HepG2 (cell line): Measurements from ENCODE around the gene CLDN3. TPM values are rescaled to one million over a fixed set of nuclear protein-coding genes. Genes with fewer than 3 reads are reported as not detected.
A peak's percentile ranks its signal among the peaks of the same experiment; 100 is the strongest.

Experiments used
- ARNTL ChIP-seq: sonication (generic); formaldehyde crosslinking; IDR thresholded peaks from 2 replicates; pipeline ENCODE4 v1.4.0; 2020; ENCODE audit warnings: mild to moderate bottlenecking, missing genetic modification reagents
- ELF3 ChIP-seq: IDR thresholded peaks from 2 replicates; pipeline ENCODE4 v1.6.1; 2016; ENCODE audit warnings: missing genetic modification reagents, missing compliant biosample characterization
- GTF3A ChIP-seq: sonication (generic); formaldehyde crosslinking; conservative IDR thresholded peaks from 2 replicates; pipeline ENCODE4 v1.4.0; 2020; ENCODE audit warnings: mild to moderate bottlenecking, missing genetic modification reagents
- KDM2A ChIP-seq: sonication (generic); formaldehyde crosslinking; IDR thresholded peaks from 2 replicates; pipeline ENCODE4 v1.4.0; 2020; ENCODE audit warnings: low read depth, missing genetic modification reagents, borderline replicate concordance
- KLF11 ChIP-seq: IDR thresholded peaks from 2 replicates; pipeline ENCODE4 v1.6.1; 2016; ENCODE audit warnings: missing compliant biosample characterization
- MAF1 ChIP-seq: sonication (generic); formaldehyde crosslinking; IDR thresholded peaks from 2 replicates; pipeline ENCODE4 v1.5.0; 2020; ENCODE audit warnings: missing genetic modification reagents, borderline replicate concordance
- MAZ ChIP-seq, 2 experiments: sonication (generic) in 1 of 2; formaldehyde crosslinking in 1 of 2; IDR thresholded peaks; 2 replicates each; pipeline versions ENCODE4 v1.5.0 to v1.6.1; 2012 to 2020; ENCODE audit warnings: low read depth in 2 of 2, mild to moderate bottlenecking in 2 of 2, borderline replicate concordance in 1 of 2, improper control_type of control experiment in 1 of 2, low read length in 1 of 2, missing genetic modification reagents in 1 of 2, moderate library complexity in 1 of 2
- NFATC3 ChIP-seq: sonication (generic); formaldehyde crosslinking; IDR thresholded peaks from 2 replicates; pipeline ENCODE4 v1.5.1; 2020; ENCODE audit warnings: mild to moderate bottlenecking, missing genetic modification reagents
- PAX8 ChIP-seq: sonication (generic); formaldehyde crosslinking; IDR thresholded peaks from 2 replicates; pipeline ENCODE4 v1.8.0; 2022; ENCODE audit warnings: mild to moderate bottlenecking, missing genetic modification reagents, borderline replicate concordance
- RELA ChIP-seq: sonication (generic); formaldehyde crosslinking; IDR thresholded peaks from 2 replicates; pipeline ENCODE4 v1.4.0; 2020; ENCODE audit warnings: missing genetic modification reagents
- SATB2 ChIP-seq: sonication (generic); formaldehyde crosslinking; IDR thresholded peaks from 2 replicates; pipeline ENCODE4 v1.5.0; 2020; ENCODE audit warnings: missing genetic modification reagents
- SKI ChIP-seq: fragments of 450-650 bp; IDR thresholded peaks from one replicate; pipeline ENCODE4 v1.6.1; 2018; ENCODE audit warnings: mild to moderate bottlenecking; ENCODE audit not compliant: partially characterized antibody
- SMAD1 ChIP-seq: sonication (generic); formaldehyde crosslinking; IDR thresholded peaks from 2 replicates; pipeline ENCODE4 v1.4.0; 2020; ENCODE audit warnings: missing genetic modification reagents, low read depth, mild to moderate bottlenecking, borderline replicate concordance
- SNAPC2 ChIP-seq: sonication (generic); formaldehyde crosslinking; IDR thresholded peaks from 2 replicates; pipeline ENCODE4 v1.8.1; 2022; ENCODE audit warnings: mild to moderate bottlenecking, missing genetic modification reagents
- U2AF1 ChIP-seq: fragments of 200-400 bp; formaldehyde crosslinking; optimal IDR thresholded peaks from 2 replicates; pipeline ENCODE3; 2017; ENCODE audit warnings: mild to moderate bottlenecking, low read depth, low read length
- ZNF180 ChIP-seq: sonication (generic); formaldehyde crosslinking; IDR thresholded peaks from 2 replicates; pipeline ENCODE4 v1.4.0; 2020; ENCODE audit warnings: low read depth, missing genetic modification reagents, borderline replicate concordance
- ZNF260 ChIP-seq: sonication (generic); formaldehyde crosslinking; IDR thresholded peaks from 2 replicates; pipeline ENCODE4 v1.4.0; 2020; ENCODE audit warnings: missing genetic modification reagents, low read depth, mild to moderate bottlenecking, borderline replicate concordance
- ZNF543 ChIP-seq: sonication (generic); formaldehyde crosslinking; IDR thresholded peaks from 2 replicates; pipeline ENCODE4 v1.4.0; 2020; ENCODE audit warnings: mild to moderate bottlenecking, missing genetic modification reagents
- ZNF569 ChIP-seq: sonication (generic); formaldehyde crosslinking; IDR thresholded peaks from 2 replicates; pipeline ENCODE4 v1.5.0; 2020; ENCODE audit warnings: mild to moderate bottlenecking, missing genetic modification reagents, moderate library complexity, borderline replicate concordance
- ZSCAN25 ChIP-seq: sonication (generic); formaldehyde crosslinking; IDR thresholded peaks from 2 replicates; pipeline ENCODE4 v1.8.0; 2022; ENCODE audit warnings: mild to moderate bottlenecking, missing genetic modification reagents
- polyA plus RNA-seq, 8 experiments: library from polyadenylated mRNA; depleted of rRNA in 3 of 8; stranded (reverse) in 7 of 8; unstranded in 1 of 8; fragments of >200 nt; fragmentation: Illumina TruSeq in 4 of 8; extraction: Trizol in 4 of 8; gene quantifications; 2 replicates each; pipeline versions ENCODE4 v1.2.1 to v1.2.3, GENCODE V29; 2011 to 2016; ENCODE audit warnings: low read depth in 4 of 8, missing spikeins in 1 of 8, mixed read lengths in 1 of 8; ENCODE audit not compliant: insufficient read depth in 1 of 8
- total RNA-seq, 5 experiments: library from RNA; depleted of rRNA; stranded (reverse); fragments of >200 nt; fragmentation: Illumina TruSeq; extraction: Trizol; gene quantifications; 2 replicates each; pipeline ENCODE4 v1.2.3, GENCODE V29; 2016; ENCODE audit warnings: low read depth in 1 of 5
- TF ChIP-seq, protein P1 (sequence below): sonication (generic); formaldehyde crosslinking; IDR thresholded peaks from 2 replicates; pipeline ENCODE4 v1.4.0; 2020; ENCODE audit warnings: missing genetic modification reagents
- TF ChIP-seq, protein P2 (sequence below): sonication (generic); formaldehyde crosslinking; IDR thresholded peaks from 2 replicates; pipeline ENCODE4 v1.4.0; 2020; ENCODE audit warnings: mild to moderate bottlenecking, missing genetic modification reagents
- TF ChIP-seq, protein P3 (sequence below): sonication (generic); formaldehyde crosslinking; IDR thresholded peaks from 2 replicates; pipeline ENCODE4 v1.8.1; 2023; ENCODE audit warnings: mild to moderate bottlenecking, moderate library complexity, missing genetic modification reagents
- TF ChIP-seq, protein P4 (sequence below): sonication (generic); formaldehyde crosslinking; IDR thresholded peaks from 2 replicates; pipeline ENCODE4 v1.5.0; 2020; ENCODE audit warnings: mild to moderate bottlenecking, missing genetic modification reagents
- TF ChIP-seq, protein P5 (sequence below): sonication (generic); formaldehyde crosslinking; IDR thresholded peaks from 2 replicates; pipeline ENCODE4 v1.4.0; 2020; ENCODE audit warnings: mild to moderate bottlenecking, missing genetic modification reagents

The CLDN3 gene
- total and polyA plus RNA-seq, 2 of the 13 experiments (the other 11 are each of a cell fraction or from before 2014, with no cell fraction given), result 0.31 to 0.51 TPM

DNA sequence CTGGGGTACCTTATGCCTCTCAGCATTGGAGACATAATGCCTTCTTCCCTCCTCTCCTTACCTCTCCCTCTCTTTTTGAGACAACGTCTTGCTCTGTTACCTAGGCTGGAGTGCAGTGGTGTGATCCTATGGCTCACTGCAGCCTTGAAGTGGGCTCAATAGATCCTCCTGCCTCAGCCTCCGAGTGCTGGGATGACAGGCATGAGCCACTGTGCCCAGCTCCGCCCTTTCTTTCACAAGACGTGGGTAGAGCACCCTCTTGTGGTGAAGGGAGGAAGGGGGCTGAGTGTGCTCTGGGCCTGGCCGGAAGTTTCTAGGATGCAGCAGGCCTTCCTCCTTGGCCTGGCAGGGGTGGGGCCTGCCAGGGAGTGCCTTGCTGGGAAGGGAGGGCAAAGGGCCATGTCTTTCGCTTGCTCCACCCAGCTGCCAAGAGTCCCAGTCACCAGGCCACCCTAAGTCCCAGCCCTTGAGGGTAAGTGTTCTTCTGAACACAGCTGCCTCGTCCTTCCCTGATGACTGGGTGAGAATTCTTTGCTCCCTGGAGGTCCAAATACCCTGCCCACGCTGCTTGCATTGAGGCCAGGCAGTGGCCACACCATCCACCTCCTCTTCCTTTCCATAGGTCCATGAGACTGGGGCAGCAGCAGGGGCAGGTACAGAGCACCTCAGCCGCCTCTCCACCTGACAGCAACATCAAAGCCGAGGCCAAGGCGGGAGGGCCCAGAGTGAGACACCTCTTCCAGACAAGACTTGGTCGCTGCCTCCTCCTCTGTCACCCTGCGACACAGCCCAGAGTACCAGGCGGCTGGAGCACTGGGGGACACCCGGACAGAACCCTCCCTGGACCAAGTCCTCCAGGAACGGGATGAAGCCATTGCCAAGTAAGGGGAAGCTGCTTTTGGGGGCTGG lies 35.2 kb downstream of the CLDN3 start (continued):
- TF ChIP-seq SKI, result no peak
- TF ChIP-seq KLF11 (CRISPR knock-in tag), result no peak
- no peak for TF ChIP-seq ZNF569 (CRISPR knock-in tag)
- no peak for TF ChIP-seq ARNTL
- TF ChIP-seq, protein P1, sequence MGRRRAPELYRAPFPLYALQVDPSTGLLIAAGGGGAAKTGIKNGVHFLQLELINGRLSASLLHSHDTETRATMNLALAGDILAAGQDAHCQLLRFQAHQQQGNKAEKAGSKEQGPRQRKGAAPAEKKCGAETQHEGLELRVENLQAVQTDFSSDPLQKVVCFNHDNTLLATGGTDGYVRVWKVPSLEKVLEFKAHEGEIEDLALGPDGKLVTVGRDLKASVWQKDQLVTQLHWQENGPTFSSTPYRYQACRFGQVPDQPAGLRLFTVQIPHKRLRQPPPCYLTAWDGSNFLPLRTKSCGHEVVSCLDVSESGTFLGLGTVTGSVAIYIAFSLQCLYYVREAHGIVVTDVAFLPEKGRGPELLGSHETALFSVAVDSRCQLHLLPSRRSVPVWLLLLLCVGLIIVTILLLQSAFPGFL (CRISPR knock-in tag), result no peak
- TF ChIP-seq, protein P2, sequence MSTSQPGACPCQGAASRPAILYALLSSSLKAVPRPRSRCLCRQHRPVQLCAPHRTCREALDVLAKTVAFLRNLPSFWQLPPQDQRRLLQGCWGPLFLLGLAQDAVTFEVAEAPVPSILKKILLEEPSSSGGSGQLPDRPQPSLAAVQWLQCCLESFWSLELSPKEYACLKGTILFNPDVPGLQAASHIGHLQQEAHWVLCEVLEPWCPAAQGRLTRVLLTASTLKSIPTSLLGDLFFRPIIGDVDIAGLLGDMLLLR (CRISPR knock-in tag), result no peak
- TF ChIP-seq KDM2A (CRISPR knock-in tag), result peak; percentile 88
- no peak for TF ChIP-seq SMAD1 (CRISPR knock-in tag)
- TF ChIP-seq ZNF180 (CRISPR knock-in tag), result no peak
- TF ChIP-seq NFATC3, result no peak
- TF ChIP-seq, protein P3, sequence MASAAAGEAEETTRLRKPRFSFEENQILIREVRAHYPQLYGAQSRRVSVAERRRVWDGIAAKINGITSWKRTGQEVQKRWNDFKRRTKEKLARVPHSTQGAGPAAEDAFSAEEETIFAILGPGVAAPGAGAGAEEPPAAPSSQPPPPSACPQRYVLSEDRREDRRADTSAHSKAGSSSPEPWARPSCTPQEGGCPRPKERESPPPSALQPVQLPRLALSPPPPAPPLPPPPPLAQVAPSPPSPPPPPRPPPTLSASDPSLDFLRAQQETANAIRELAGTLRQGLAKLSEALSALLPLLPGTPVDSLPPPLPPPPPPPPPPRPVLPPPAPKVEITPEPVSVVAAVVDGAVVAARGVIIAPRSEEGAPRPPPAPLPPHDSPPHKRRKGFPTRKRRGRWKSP (CRISPR knock-in tag), result no peak
- TF ChIP-seq ZSCAN25 (CRISPR knock-in tag), result no peak
- no peak for TF ChIP-seq MAZ (IDR thresholded peaks at IDR 0.05; ENCODE audit: borderline replicate concordance, low read depth, low read length)
- peak; percentile 80 for TF ChIP-seq MAZ (CRISPR knock-in tag; IDR thresholded peaks at IDR 0.05; ENCODE audit: low read depth)
- TF ChIP-seq RELA, result 0 out of 2 replicates have a peak, but pooled peaks have one; percentile 64
- TF ChIP-seq, protein P4, sequence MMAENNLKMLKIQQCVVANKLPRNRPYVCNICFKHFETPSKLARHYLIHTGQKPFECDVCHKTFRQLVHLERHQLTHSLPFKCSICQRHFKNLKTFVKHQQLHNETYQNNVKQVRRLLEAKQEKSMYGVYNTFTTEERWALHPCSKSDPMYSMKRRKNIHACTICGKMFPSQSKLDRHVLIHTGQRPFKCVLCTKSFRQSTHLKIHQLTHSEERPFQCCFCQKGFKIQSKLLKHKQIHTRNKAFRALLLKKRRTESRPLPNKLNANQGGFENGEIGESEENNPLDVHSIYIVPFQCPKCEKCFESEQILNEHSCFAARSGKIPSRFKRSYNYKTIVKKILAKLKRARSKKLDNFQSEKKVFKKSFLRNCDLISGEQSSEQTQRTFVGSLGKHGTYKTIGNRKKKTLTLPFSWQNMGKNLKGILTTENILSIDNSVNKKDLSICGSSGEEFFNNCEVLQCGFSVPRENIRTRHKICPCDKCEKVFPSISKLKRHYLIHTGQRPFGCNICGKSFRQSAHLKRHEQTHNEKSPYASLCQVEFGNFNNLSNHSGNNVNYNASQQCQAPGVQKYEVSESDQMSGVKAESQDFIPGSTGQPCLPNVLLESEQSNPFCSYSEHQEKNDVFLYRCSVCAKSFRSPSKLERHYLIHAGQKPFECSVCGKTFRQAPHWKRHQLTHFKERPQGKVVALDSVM (CRISPR knock-in tag), result peak; percentile 99
- no peak for TF ChIP-seq ZNF260 (CRISPR knock-in tag)
- no peak for TF ChIP-seq MAF1 (CRISPR knock-in tag)
- TF ChIP-seq PAX8, result no peak
- TF ChIP-seq, protein P5, sequence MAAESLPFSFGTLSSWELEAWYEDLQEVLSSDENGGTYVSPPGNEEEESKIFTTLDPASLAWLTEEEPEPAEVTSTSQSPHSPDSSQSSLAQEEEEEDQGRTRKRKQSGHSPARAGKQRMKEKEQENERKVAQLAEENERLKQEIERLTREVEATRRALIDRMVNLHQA (CRISPR knock-in tag), result no peak
- TF ChIP-seq U2AF1, result no peak
- no peak for TF ChIP-seq ZNF543
- TF ChIP-seq SNAPC2 (CRISPR knock-in tag), result no peak
- peak; percentile 77 for TF ChIP-seq ELF3
- no peak for TF ChIP-seq GTF3A
- TF ChIP-seq SATB2 (CRISPR knock-in tag), result no peak
